Measurements from ENCODE around the gene FGF1.

The FGF1 gene

DNA sequence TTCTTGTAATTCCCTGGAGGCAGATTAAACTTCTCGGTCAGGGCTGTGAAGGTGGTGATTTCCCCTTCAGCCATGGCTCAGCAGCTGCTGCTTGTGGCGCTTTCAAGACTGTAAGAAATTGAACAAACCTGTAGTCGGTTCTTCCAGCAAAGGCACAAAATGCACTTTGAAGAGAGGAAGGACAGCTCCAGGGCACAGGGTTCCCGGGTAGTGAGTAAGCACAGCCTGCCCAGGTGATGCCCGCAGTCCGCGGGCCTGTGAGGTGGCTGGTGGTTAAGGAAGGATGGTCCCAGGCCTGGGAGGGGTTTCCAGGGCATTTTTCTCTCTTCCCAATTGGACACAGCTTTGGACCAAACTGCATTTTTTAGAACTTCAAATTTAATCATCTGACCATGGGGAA, 71.8 kb downstream of the FGF1 start:
- H3K27ac ChIP-seq (ENCODE audit: low read length): no peak overlapping the region
- no peak overlapping the region for H3K4me3 ChIP-seq (ENCODE audit: low read length)
- no peak overlapping the region for H3K4me2 ChIP-seq (ENCODE audit: low read length)
- H4K20me1 ChIP-seq (ENCODE audit: insufficient read depth, low read length): no peaks in the 10 kb centered on the region
- H3K4me1 ChIP-seq (ENCODE audit: low read length): peaks cover 7% of the 10 kb centered on the region; the same call in 1 of the 2 replicates
- no peaks in the 10 kb centered on the region for H3K36me3 ChIP-seq (replicated peaks; ENCODE audit: low read depth, low read length)
- no peak for TF ChIP-seq EZH2phosphoT487 (IDR thresholded peaks at IDR 0.05; ENCODE audit: low read depth)
- TF ChIP-seq CTCF (IDR thresholded peaks at IDR 0.05; ENCODE audit: low read depth, low read length): no peak
- peaks cover 38% of the 10 kb centered on the region for H3K27me3 ChIP-seq (ENCODE audit: low read depth, low read length)
- no peaks in the 10 kb centered on the region for H3K79me2 ChIP-seq (ENCODE audit: low read length)
- H2AFZ ChIP-seq (ENCODE audit: low read depth, low read length): no peak overlapping the region
- H3K9ac ChIP-seq (ENCODE audit: low read length): no peak overlapping the region
- no peaks in the 10 kb centered on the region for H3K9me3 ChIP-seq (ENCODE audit: insufficient read depth, low read length)

DNA sequence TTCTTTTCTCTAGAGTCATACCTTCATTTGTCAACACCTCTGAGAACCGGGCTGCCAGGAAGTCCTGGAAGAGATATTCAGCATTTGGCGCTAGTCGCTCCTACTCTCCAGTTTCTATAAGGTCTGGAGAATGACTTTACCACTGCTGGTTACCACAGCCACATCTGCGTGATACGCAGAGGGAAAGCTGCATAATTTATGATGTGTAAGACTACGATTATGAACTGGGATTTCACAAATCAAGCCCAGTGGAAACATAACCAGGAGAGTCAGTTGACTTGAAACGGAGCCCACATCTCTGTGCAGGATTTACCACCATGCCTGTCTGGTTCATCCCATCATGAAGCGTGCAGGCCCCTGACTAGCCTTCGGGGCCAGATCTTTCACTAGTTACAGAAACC, 72.6 kb downstream of the FGF1 start:
- no peak overlapping the region for H3K9ac ChIP-seq (ENCODE audit: low read length)
- no peak overlapping the region for H3K4me3 ChIP-seq (ENCODE audit: low read length)
- H4K20me1 ChIP-seq (ENCODE audit: insufficient read depth, low read length): no peaks in the 10 kb centered on the region
- no peaks in the 10 kb centered on the region for H3K9me3 ChIP-seq (ENCODE audit: insufficient read depth, low read length)
- no peak overlapping the region for H3K4me2 ChIP-seq (ENCODE audit: low read length)
- no peaks in the 10 kb centered on the region for H3K79me2 ChIP-seq (ENCODE audit: low read length)
- no peak for TF ChIP-seq EZH2phosphoT487 (IDR thresholded peaks at IDR 0.05; ENCODE audit: low read depth)
- TF ChIP-seq CTCF (IDR thresholded peaks at IDR 0.05; ENCODE audit: low read depth, low read length): no peak
- H3K4me1 ChIP-seq (ENCODE audit: low read length): peaks cover 7% of the 10 kb centered on the region; the same call in 1 of the 2 replicates
- no peaks in the 10 kb centered on the region for H3K36me3 ChIP-seq (replicated peaks; ENCODE audit: low read depth, low read length)
- H2AFZ ChIP-seq (ENCODE audit: low read depth, low read length): no peak overlapping the region
- no peak overlapping the region for H3K27ac ChIP-seq (ENCODE audit: low read length)
- peaks cover 42% of the 10 kb centered on the region for H3K27me3 ChIP-seq (ENCODE audit: low read depth, low read length)

GRCh38 chr5:142612494-142613270, 73.2 kb downstream of the FGF1 start:
- peaks cover 47% of the 10 kb centered on the region for H3K27me3 ChIP-seq (ENCODE audit: low read depth, low read length)
- TF ChIP-seq EZH2phosphoT487 (IDR thresholded peaks at IDR 0.05; ENCODE audit: low read depth) (no peak), CTCF (IDR thresholded peaks at IDR 0.05; ENCODE audit: low read depth, low read length) (no peak)
- H4K20me1 ChIP-seq (ENCODE audit: insufficient read depth, low read length): no peaks in the 10 kb centered on the region
- H3K36me3 ChIP-seq (replicated peaks; ENCODE audit: low read depth, low read length): no peaks in the 10 kb centered on the region
- no peaks in the 10 kb centered on the region for H3K79me2 ChIP-seq (ENCODE audit: low read length)
- no peak overlapping the region for H3K4me3 ChIP-seq (ENCODE audit: low read length)
- H3K9me3 ChIP-seq (ENCODE audit: insufficient read depth, low read length): no peaks in the 10 kb centered on the region
- no peak overlapping the region for H3K4me2 ChIP-seq (ENCODE audit: low read length)
- no peak overlapping the region for H3K27ac ChIP-seq (ENCODE audit: low read length)
- H2AFZ ChIP-seq (ENCODE audit: low read depth, low read length): no peak overlapping the region
- peaks cover 6% of the 10 kb centered on the region; the same call in 1 of the 2 replicates for H3K4me1 ChIP-seq (ENCODE audit: low read length)
- no peak overlapping the region for H3K9ac ChIP-seq (ENCODE audit: low read length)

DNA sequence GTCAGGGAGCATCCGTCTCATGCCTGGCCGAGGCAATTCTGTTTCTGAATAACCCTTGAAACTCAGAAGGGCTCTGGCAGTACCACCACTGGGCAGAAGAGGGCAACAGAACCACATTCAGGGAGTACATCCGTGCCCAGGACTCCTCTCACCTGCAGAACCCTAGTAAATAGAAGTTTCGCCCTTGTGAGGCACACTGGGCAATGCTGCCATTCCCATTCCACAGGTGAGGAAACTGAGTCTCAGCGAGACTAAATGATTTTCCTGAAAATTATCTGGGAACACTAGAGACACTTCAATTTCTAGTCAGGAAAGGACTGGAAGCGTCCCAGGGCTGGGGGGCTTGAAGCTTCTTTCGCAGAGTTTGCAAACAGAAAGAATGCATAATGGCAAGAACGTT, 74.7 kb downstream of the FGF1 start:
- TF ChIP-seq EZH2phosphoT487 (IDR thresholded peaks at IDR 0.05; ENCODE audit: low read depth): no peak
- peak; percentile 50 for TF ChIP-seq CTCF (IDR thresholded peaks at IDR 0.05; ENCODE audit: low read depth, low read length)
- no peak overlapping the region for H3K4me3 ChIP-seq (ENCODE audit: low read length)

More for the DNA sequence above, 74.7 kb downstream of the FGF1 start:
- Histone ChIP-seq H3K9ac (ENCODE audit: low read length) (no peak overlapping the region), H3K4me2 (ENCODE audit: low read length) (peak overlapping the region; percentile 50), H2AFZ (ENCODE audit: low read depth, low read length) (no peak overlapping the region), H3K27me3 (ENCODE audit: low read depth, low read length) (peaks cover 59% of the 10 kb centered on the region), H3K4me1 (ENCODE audit: low read length) (peaks cover 2% of the 10 kb centered on the region; the same call in 1 of the 2 replicates), H3K9me3 (ENCODE audit: insufficient read depth, low read length) (no peaks in the 10 kb centered on the region), H3K36me3 (replicated peaks; ENCODE audit: low read depth, low read length) (no peaks in the 10 kb centered on the region), H3K79me2 (ENCODE audit: low read length) (no peaks in the 10 kb centered on the region), H4K20me1 (ENCODE audit: insufficient read depth, low read length) (no peaks in the 10 kb centered on the region), H3K27ac (ENCODE audit: low read length) (no peak overlapping the region)

All from OCI-LY3 (cell line).